H9 (cell line): Measurements from ENCODE around the gene LRP1B. TPM values are rescaled to one million over a fixed set of nuclear protein-coding genes. Genes with fewer than 3 reads are reported as not detected.

ENCODE experiments used
- DNase-seq: peaks from one replicate; pipeline ENCODE4 v3.0.0-alpha.2; 2017
- H2AFZ ChIP-seq: one replicate; pipeline ENCODE4 v1.6.1; 2013; ENCODE audit warnings: mild to moderate bottlenecking, low read length, control low read depth, moderate library complexity
- H2AK5ac ChIP-seq: 2 replicates; pipeline ENCODE4 v1.6.1; 2013; ENCODE audit warnings: low read length, control low read depth, mixed read lengths; ENCODE audit not compliant: insufficient read length
- H2BK120ac ChIP-seq: one replicate; pipeline ENCODE4 v1.6.1; 2013; ENCODE audit warnings: low read depth, mild to moderate bottlenecking, low read length, control low read depth, inconsistent platforms; ENCODE audit not compliant: poor library complexity, severe bottlenecking
- H2BK12ac ChIP-seq: 2 replicates; pipeline ENCODE4 v1.6.1; 2013; ENCODE audit warnings: low read length, control low read depth, mixed read lengths, low read depth; ENCODE audit not compliant: insufficient read length
- H2BK15ac ChIP-seq: 2 replicates; pipeline ENCODE4 v1.6.1; 2013; ENCODE audit warnings: low read depth, low read length, control low read depth
- H2BK20ac ChIP-seq: one replicate; pipeline ENCODE4 v1.6.1; 2013; ENCODE audit warnings: low read depth, mild to moderate bottlenecking, low read length, control low read depth, inconsistent platforms; ENCODE audit not compliant: poor library complexity, severe bottlenecking
- H2BK5ac ChIP-seq: 2 replicates; pipeline ENCODE4 v1.6.1; 2013; ENCODE audit warnings: low read length, control low read depth, mixed read lengths; ENCODE audit not compliant: insufficient read length
- H3K14ac ChIP-seq: 2 replicates; pipeline ENCODE4 v1.6.1; 2013; ENCODE audit warnings: low read length, control low read depth; ENCODE audit not compliant: insufficient read depth
- H3K18ac ChIP-seq: 2 replicates; pipeline ENCODE4 v1.6.1; 2013; ENCODE audit warnings: low read depth, mild to moderate bottlenecking, mixed read lengths, low read length, control low read depth; ENCODE audit not compliant: insufficient read length
- H3K23ac ChIP-seq: 2 replicates; pipeline ENCODE4 v1.6.1; 2013; ENCODE audit warnings: low read length, control low read depth, mixed read lengths, low read depth; ENCODE audit not compliant: insufficient read length
- H3K23me2 ChIP-seq: 2 replicates; pipeline ENCODE4 v1.6.1; 2013; ENCODE audit warnings: low read depth, mild to moderate bottlenecking, mixed read lengths, low read length, control low read depth; ENCODE audit not compliant: insufficient read length, poor library complexity, severe bottlenecking
- H3K27ac ChIP-seq: 2 replicates; pipeline ENCODE4 v1.5.1; 2013; ENCODE audit warnings: low read length, control low read depth, mixed read lengths, low read depth; ENCODE audit not compliant: insufficient read length
- H3K27me3 ChIP-seq: 2 replicates; pipeline ENCODE4 v1.6.1; 2013; ENCODE audit warnings: low read length, control low read depth, inconsistent platforms; ENCODE audit not compliant: insufficient read depth
- H3K4ac ChIP-seq: 2 replicates; pipeline ENCODE4 v1.6.1; 2013; ENCODE audit warnings: low read depth, mild to moderate bottlenecking, control low read depth, inconsistent platforms, low read length, moderate library complexity
- H3K4me1 ChIP-seq: 2 replicates; pipeline ENCODE4 v1.6.1; 2013; ENCODE audit warnings: low read length, control low read depth, inconsistent platforms; ENCODE audit not compliant: insufficient read depth
- H3K4me2 ChIP-seq: 2 replicates; pipeline ENCODE4 v1.6.1; 2013; ENCODE audit warnings: low read length, control low read depth, mixed read lengths; ENCODE audit not compliant: insufficient read length, insufficient read depth
- H3K56ac ChIP-seq: 2 replicates; pipeline ENCODE4 v1.6.1; 2013; ENCODE audit warnings: low read depth, mild to moderate bottlenecking, mixed read lengths, low read length, control low read depth; ENCODE audit not compliant: insufficient read length
- H3K79me1 ChIP-seq: 2 replicates; pipeline ENCODE4 v1.6.1; 2013; ENCODE audit warnings: low read depth, mild to moderate bottlenecking, moderate library complexity, low read length, control low read depth, inconsistent platforms; ENCODE audit not compliant: insufficient read depth, poor library complexity, severe bottlenecking
- H3K79me2 ChIP-seq: 2 replicates; pipeline ENCODE4 v1.6.1; 2013; ENCODE audit warnings: low read length, control low read depth, inconsistent platforms; ENCODE audit not compliant: insufficient read depth
- H3K9ac ChIP-seq: 2 replicates; pipeline ENCODE4 v1.6.1; 2013; ENCODE audit warnings: low read length, control low read depth, mixed read lengths; ENCODE audit not compliant: insufficient read length; ENCODE audit errors: extremely low read depth
- H3K9me3 ChIP-seq: one replicate; pipeline ENCODE4 v1.6.1; 2013; ENCODE audit warnings: low read depth, low read length, inconsistent platforms; ENCODE audit not compliant: control insufficient read depth
- H3T11ph ChIP-seq: one replicate; pipeline ENCODE4 v1.6.1; 2013; ENCODE audit warnings: mild to moderate bottlenecking, low read length, control low read depth, inconsistent platforms
- H4K20me1 ChIP-seq: one replicate; pipeline ENCODE4 v1.6.1; 2013; ENCODE audit not compliant: control insufficient read depth, insufficient read length, insufficient read depth
- H4K5ac ChIP-seq: 2 replicates; pipeline ENCODE4 v1.6.1; 2013; ENCODE audit warnings: low read depth, mild to moderate bottlenecking, mixed read lengths, low read length, control low read depth; ENCODE audit not compliant: insufficient read length
- H4K8ac ChIP-seq: replicated peaks from 2 replicates; pipeline ENCODE4 v1.6.1; 2013; ENCODE audit warnings: low read length, control low read depth, mixed read lengths, low read depth; ENCODE audit not compliant: insufficient read length
- H4K91ac ChIP-seq: 2 replicates; pipeline ENCODE4 v1.6.1; 2013; ENCODE audit warnings: low read depth, mild to moderate bottlenecking, moderate library complexity, mixed read lengths, low read length, control low read depth; ENCODE audit not compliant: insufficient read length
- H3K27ac Mint-ChIP-seq, 3 experiments: 2 replicates in 2 of 3; 3 replicates in 1 of 3; pipeline ENCODE4 v1.8.0; 2020 to 2021; ENCODE audit warnings: mixed read lengths in 3 of 3, mild to moderate bottlenecking in 1 of 3, moderate library complexity in 1 of 3
- H3K27me3 Mint-ChIP-seq: 2 replicates; pipeline ENCODE4 v1.8.0; 2021; ENCODE audit warnings: low read depth, mild to moderate bottlenecking, moderate library complexity, mixed read lengths
- H3K36me3 Mint-ChIP-seq, 3 experiments: 2 replicates in 2 of 3; 3 replicates in 1 of 3; pipeline ENCODE4 v1.8.0; 2020 to 2021; ENCODE audit warnings: low read depth in 3 of 3, mixed read lengths in 3 of 3; ENCODE audit not compliant: insufficient read depth in 1 of 3
- H3K4me1 Mint-ChIP-seq, 2 experiments: 2 replicates each; pipeline ENCODE4 v1.8.0; 2020; ENCODE audit warnings: mixed read lengths in 2 of 2
- H3K4me3 Mint-ChIP-seq, 2 experiments: 2 replicates in 1 of 2; 3 replicates in 1 of 2; pipeline ENCODE4 v1.8.0; 2020 to 2021; ENCODE audit warnings: mild to moderate bottlenecking in 2 of 2, mixed read lengths in 2 of 2, moderate library complexity in 1 of 2
- H3K9me3 Mint-ChIP-seq, 2 experiments: 2 replicates in 1 of 2; 3 replicates in 1 of 2; pipeline ENCODE4 v1.8.0; 2020; ENCODE audit warnings: mild to moderate bottlenecking in 2 of 2, mixed read lengths in 2 of 2, moderate library complexity in 1 of 2
- CTCF ChIP-seq: fragments of 200-600 bp; sonication (generic); conservative IDR thresholded peaks from 3 replicates; pipeline ENCODE4 v1.8.0; 2021; ENCODE audit warnings: antibody characterized with exemption, mild to moderate bottlenecking
- WGBS: extraction: QIAGEN DNeasy Blood & Tissue Kit; methylation state at CpG from one replicate; pipeline ENCODE4 v1.1.7; 2013; ENCODE audit warnings: missing lambda C conversion rate, low lambda C conversion rate, mixed read lengths; ENCODE audit not compliant: insufficient read length; ENCODE audit errors: extremely low coverage; 5-methylcytosine and 5-hydroxymethylcytosine counted together
- total RNA-seq: library from RNA; stranded (reverse); gene quantifications from 2 replicates; pipeline ENCODE4 v1.2.1, GENCODE V29; 2021

LRP1B gene
- total RNA-seq, 1 experiment from 2014 or later, result not detected

- Histone ChIP-seq H3K23ac (no peak overlapping the region), H2BK20ac (no peak overlapping the region), H3K4ac (no peak overlapping the region), H3K9me3 (no peaks in the 10 kb centered on the region), H3K56ac (no peak overlapping the region), H4K91ac (no peak overlapping the region), H3K18ac (no peak overlapping the region), H3K14ac (no peak overlapping the region), H2BK15ac (no peak overlapping the region), H3K79me2 (no peaks in the 10 kb centered on the region), H2AK5ac (no peak overlapping the region), H2BK12ac (no peak overlapping the region), H2AFZ (no peak overlapping the region), H3K4me2 (no peak overlapping the region), H3K4me1 (0 out of 2 replicates have a peak, but pooled peaks cover 3% of the 10 kb centered on the region), H2BK5ac (no peak overlapping the region), H3K23me2 (no peaks in the 10 kb centered on the region), H2BK120ac (no peak overlapping the region), H3T11ph (no peak overlapping the region), H4K8ac (no peak overlapping the region), H3K27ac (no peak overlapping the region), H3K79me1 (no peaks in the 10 kb centered on the region), H4K20me1 (no peaks in the 10 kb centered on the region), H3K27me3 (no peaks in the 10 kb centered on the region), H3K9ac (no peak overlapping the region), H4K5ac (no peak overlapping the region)
- H3K27me3 Mint-ChIP-seq, result no peaks in the 10 kb centered on the region; the same call in 1 of the 2 replicates
- no peak for DNase-seq
- H3K36me3 Mint-ChIP-seq, result no peaks in the 10 kb centered on the region
- no CpG with 5 or more reads among the region's 3 CpGs for whole genome bisulfite sequencing
- H3K9me3 Mint-ChIP-seq, result no peaks in the 10 kb centered on the region
- H3K4me1 Mint-ChIP-seq, result peaks cover 3 to 6% of the 10 kb centered on the region in 2 experiments
- no peak for TF ChIP-seq CTCF
- no peak overlapping the region for H3K27ac Mint-ChIP-seq
- H3K4me3 Mint-ChIP-seq, result no peak overlapping the region
Measured at GRCh38 chr2:141710589-141711239, 420.1 kb downstream of the LRP1B start.
